Ishikawa (cell line): ENCODE results near the gene CNTNAP2.

ENCODE experiments used
- CEBPB ChIP-seq: IDR thresholded peaks from 2 replicates; pipeline ENCODE4 v1.6.1; 2012
- CREB1 ChIP-seq: IDR thresholded peaks from 2 replicates; pipeline ENCODE4 v1.6.1; 2012; ENCODE audit warnings: low read depth
- EGR1 ChIP-seq: IDR thresholded peaks from 2 replicates; pipeline ENCODE4 v1.6.1; 2012
- EP300 ChIP-seq: IDR thresholded peaks from 2 replicates; pipeline ENCODE4 v1.6.1; 2012; ENCODE audit warnings: borderline replicate concordance
- FOXM1 ChIP-seq: IDR thresholded peaks from 2 replicates; pipeline ENCODE4 v1.6.1; 2012; ENCODE audit warnings: low read depth, borderline replicate concordance
- NFIC ChIP-seq: IDR thresholded peaks from 2 replicates; pipeline ENCODE4 v1.6.1; 2012
- RAD21 ChIP-seq: IDR thresholded peaks from 2 replicates; pipeline ENCODE4 v1.6.1; 2012; ENCODE audit warnings: low read depth
- TAF1 ChIP-seq: IDR thresholded peaks from 2 replicates; pipeline ENCODE4 v1.6.1; 2012; ENCODE audit warnings: low read depth, mild to moderate bottlenecking
- TEAD4 ChIP-seq: IDR thresholded peaks from 2 replicates; pipeline ENCODE4 v1.6.1; 2012
- YY1 ChIP-seq: IDR thresholded peaks from 2 replicates; pipeline ENCODE4 v1.6.1; 2012; ENCODE audit warnings: low read depth
- ZBTB7A ChIP-seq: IDR thresholded peaks from 2 replicates; pipeline ENCODE4 v1.6.1; 2012; ENCODE audit warnings: low read depth
- TF ChIP-seq, protein P1 (sequence below): IDR thresholded peaks from 2 replicates; pipeline ENCODE4 v1.6.1; 2012
- TF ChIP-seq, protein P2 (sequence below): IDR thresholded peaks from 2 replicates; pipeline ENCODE4 v1.6.1; 2012
- TF ChIP-seq, protein P3 (sequence below): IDR thresholded peaks from 2 replicates; pipeline ENCODE4 v1.6.1; 2012; ENCODE audit warnings: low read depth, mild to moderate bottlenecking

DNA sequence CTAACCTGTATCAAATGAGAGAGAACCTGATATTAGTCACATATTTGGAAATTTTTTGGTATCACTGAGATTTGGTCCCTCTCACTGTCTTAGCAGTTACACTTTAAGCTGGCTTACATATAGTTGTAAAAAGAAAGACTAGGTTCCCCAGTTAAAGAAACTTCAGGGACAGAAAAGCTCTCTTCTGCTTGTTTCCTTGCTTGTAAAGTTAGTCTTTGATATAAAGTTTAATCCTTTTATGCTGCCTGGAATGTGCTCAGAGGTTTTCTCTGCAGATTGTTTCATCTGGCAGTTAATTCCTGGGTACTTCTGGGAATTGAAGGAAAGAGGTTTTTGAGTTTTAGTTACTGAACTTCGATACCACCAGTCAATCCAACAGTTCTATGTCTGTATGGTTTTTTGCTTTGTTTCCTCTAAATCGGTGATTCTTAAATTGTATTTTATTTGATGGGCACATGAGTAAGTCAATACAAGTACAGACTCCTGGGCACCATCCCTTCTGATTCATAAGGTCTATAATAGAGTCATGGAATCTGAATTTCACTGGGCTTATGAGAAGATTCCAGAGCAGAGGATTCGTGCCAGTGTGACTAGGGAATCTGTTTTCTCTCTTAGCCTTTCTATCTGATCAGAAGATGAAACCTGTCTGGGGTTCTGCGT, 1393.1 kb downstream of the CNTNAP2 start:
- TF ChIP-seq, protein P1, sequence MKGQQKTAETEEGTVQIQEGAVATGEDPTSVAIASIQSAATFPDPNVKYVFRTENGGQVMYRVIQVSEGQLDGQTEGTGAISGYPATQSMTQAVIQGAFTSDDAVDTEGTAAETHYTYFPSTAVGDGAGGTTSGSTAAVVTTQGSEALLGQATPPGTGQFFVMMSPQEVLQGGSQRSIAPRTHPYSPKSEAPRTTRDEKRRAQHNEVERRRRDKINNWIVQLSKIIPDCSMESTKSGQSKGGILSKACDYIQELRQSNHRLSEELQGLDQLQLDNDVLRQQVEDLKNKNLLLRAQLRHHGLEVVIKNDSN, result no peak
- no peak for TF ChIP-seq EGR1
- TF ChIP-seq TAF1, result no peak
- TF ChIP-seq, protein P2, sequence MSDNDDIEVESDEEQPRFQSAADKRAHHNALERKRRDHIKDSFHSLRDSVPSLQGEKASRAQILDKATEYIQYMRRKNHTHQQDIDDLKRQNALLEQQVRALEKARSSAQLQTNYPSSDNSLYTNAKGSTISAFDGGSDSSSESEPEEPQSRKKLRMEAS, result no peak
- no peak for TF ChIP-seq YY1
- no peak for TF ChIP-seq RAD21
- TF ChIP-seq, protein P3, sequence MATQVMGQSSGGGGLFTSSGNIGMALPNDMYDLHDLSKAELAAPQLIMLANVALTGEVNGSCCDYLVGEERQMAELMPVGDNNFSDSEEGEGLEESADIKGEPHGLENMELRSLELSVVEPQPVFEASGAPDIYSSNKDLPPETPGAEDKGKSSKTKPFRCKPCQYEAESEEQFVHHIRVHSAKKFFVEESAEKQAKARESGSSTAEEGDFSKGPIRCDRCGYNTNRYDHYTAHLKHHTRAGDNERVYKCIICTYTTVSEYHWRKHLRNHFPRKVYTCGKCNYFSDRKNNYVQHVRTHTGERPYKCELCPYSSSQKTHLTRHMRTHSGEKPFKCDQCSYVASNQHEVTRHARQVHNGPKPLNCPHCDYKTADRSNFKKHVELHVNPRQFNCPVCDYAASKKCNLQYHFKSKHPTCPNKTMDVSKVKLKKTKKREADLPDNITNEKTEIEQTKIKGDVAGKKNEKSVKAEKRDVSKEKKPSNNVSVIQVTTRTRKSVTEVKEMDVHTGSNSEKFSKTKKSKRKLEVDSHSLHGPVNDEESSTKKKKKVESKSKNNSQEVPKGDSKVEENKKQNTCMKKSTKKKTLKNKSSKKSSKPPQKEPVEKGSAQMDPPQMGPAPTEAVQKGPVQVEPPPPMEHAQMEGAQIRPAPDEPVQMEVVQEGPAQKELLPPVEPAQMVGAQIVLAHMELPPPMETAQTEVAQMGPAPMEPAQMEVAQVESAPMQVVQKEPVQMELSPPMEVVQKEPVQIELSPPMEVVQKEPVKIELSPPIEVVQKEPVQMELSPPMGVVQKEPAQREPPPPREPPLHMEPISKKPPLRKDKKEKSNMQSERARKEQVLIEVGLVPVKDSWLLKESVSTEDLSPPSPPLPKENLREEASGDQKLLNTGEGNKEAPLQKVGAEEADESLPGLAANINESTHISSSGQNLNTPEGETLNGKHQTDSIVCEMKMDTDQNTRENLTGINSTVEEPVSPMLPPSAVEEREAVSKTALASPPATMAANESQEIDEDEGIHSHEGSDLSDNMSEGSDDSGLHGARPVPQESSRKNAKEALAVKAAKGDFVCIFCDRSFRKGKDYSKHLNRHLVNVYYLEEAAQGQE, result no peak
- TF ChIP-seq CEBPB, result no peak
- TF ChIP-seq EP300, result no peak
- no peak for TF ChIP-seq NFIC
- TF ChIP-seq TEAD4, result no peak
- TF ChIP-seq FOXM1, result no peak
- TF ChIP-seq CREB1, result no peak
- TF ChIP-seq ZBTB7A, result no peak
